Endodermal cell (in vitro differentiated cells): Measurements from ENCODE around the gene DDN. TPM values are rescaled to one million over a fixed set of nuclear protein-coding genes. Genes with fewer than 3 reads are reported as not detected.

ENCODE experiments used
- DNase-seq: peaks from one replicate; pipeline ENCODE4 v3.0.0-alpha.2; 2017
- H3K27ac ChIP-seq: 2 replicates; pipeline ENCODE4 v1.5.1; 2013; ENCODE audit warnings: mild to moderate bottlenecking, low read depth, low read length, moderate library complexity
- H3K27me3 ChIP-seq: 2 replicates; pipeline ENCODE4 v1.6.1; 2013; ENCODE audit warnings: mild to moderate bottlenecking, low read length, moderate library complexity; ENCODE audit not compliant: insufficient read depth, control insufficient read depth, poor library complexity, severe bottlenecking
- H3K36me3 ChIP-seq: 2 replicates; pipeline ENCODE4 v1.7.0; 2013; ENCODE audit warnings: mild to moderate bottlenecking, low read length, moderate library complexity; ENCODE audit not compliant: control insufficient read depth, insufficient read depth
- H3K4me1 ChIP-seq: one replicate; pipeline ENCODE4 v1.7.0; 2013; ENCODE audit warnings: low read length; ENCODE audit not compliant: control insufficient read depth, insufficient read depth
- H3K4me3 ChIP-seq: 2 replicates; pipeline ENCODE4 v1.5.1; 2013; ENCODE audit warnings: mild to moderate bottlenecking, low read length, moderate library complexity
- H3K9ac ChIP-seq: 2 replicates; pipeline ENCODE4 v1.6.1; 2013; ENCODE audit warnings: mild to moderate bottlenecking, low read length, moderate library complexity; ENCODE audit not compliant: poor library complexity, severe bottlenecking; ENCODE audit errors: extremely low read depth
- H3K9me3 ChIP-seq: 2 replicates; pipeline ENCODE4 v1.6.1; 2013; ENCODE audit warnings: mild to moderate bottlenecking, low read length, moderate library complexity; ENCODE audit not compliant: control insufficient read depth
- H3K27ac Mint-ChIP-seq: 2 replicates; pipeline ENCODE4 v1.8.0; 2020; ENCODE audit warnings: mixed read lengths
- H3K27me3 Mint-ChIP-seq: 2 replicates; pipeline ENCODE4 v1.8.0; 2021; ENCODE audit warnings: mild to moderate bottlenecking, mixed read lengths; ENCODE audit not compliant: insufficient read depth
- H3K36me3 Mint-ChIP-seq: 2 replicates; pipeline ENCODE4 v1.8.0; 2020; ENCODE audit warnings: low read depth, mixed read lengths
- H3K4me1 Mint-ChIP-seq: 2 replicates; pipeline ENCODE4 v1.8.0; 2020; ENCODE audit warnings: mixed read lengths
- H3K4me3 Mint-ChIP-seq: 2 replicates; pipeline ENCODE4 v1.8.0; 2020; ENCODE audit warnings: mild to moderate bottlenecking, moderate library complexity, mixed read lengths
- H3K9me3 Mint-ChIP-seq: 2 replicates; pipeline ENCODE4 v1.8.0; 2020; ENCODE audit warnings: mild to moderate bottlenecking, mixed read lengths
- CTCF ChIP-seq: fragments of 200-600 bp; sonication (generic); conservative IDR thresholded peaks from 2 replicates; pipeline ENCODE4 v1.5.0; 2021; ENCODE audit warnings: antibody characterized with exemption, mild to moderate bottlenecking
- WGBS, 2 experiments: methylation state at CpG; one replicate each; pipeline versions ENCODE4 v1.1.5 to v1.1.7; 2013; ENCODE audit warnings: missing lambda C conversion rate in 2 of 2, mixed read lengths in 1 of 2; ENCODE audit not compliant: insufficient coverage in 1 of 2, insufficient read length in 1 of 2; 5-methylcytosine and 5-hydroxymethylcytosine counted together
- total RNA-seq, 2 donors: library from RNA; stranded (reverse); fragmentation: NEBNext Ultra II Directional in 1 of 2; extraction: Animal tissue kit (Norgen Biotek cat#: 25700) in 1 of 2; gene quantifications; 2 replicates in 1 of 2; 3 replicates in 1 of 2; pipeline ENCODE4 v1.2.1, GENCODE V29; 2021

The DDN gene
- total RNA-seq, 2 donors from 2014 or later = 0.31 to 0.33 TPM

DNA sequence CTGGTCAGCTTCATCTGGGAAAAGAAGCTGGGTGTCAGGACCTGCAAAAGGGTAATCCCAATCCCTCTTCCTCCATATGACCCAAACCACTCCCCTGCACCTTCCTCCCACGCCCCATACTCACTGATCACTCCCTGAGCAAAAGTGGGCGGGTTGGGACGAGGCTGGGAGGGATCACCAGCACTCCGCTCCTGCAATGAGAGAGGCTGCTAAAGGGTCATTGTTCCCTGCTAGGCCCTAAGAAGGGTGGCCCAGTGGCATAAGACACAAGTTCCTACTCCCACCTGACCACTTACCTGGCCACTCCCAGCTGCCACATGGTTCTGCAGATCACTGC lies 35.1 kb upstream of the DDN start:
- no peaks in the 10 kb centered on the region for H3K9me3 Mint-ChIP-seq
- no peak overlapping the region for H3K27ac Mint-ChIP-seq
- no peaks in the 10 kb centered on the region for H3K4me1 Mint-ChIP-seq
- H3K27me3 ChIP-seq = no peaks in the 10 kb centered on the region
- peaks cover 79% of the 10 kb centered on the region for H3K36me3 Mint-ChIP-seq
- 96% methylated on average over 4 of the region's 4 CpGs; no CpG with 5 or more reads in 1 of the 2 experiments for WGBS, 2 experiments
- H3K4me3 ChIP-seq = no peak overlapping the region
- no peak overlapping the region for H3K4me3 Mint-ChIP-seq
- H3K27me3 Mint-ChIP-seq = no peaks in the 10 kb centered on the region
- H3K4me1 ChIP-seq = no peaks in the 10 kb centered on the region
- DNase-seq = no peak
- no peaks in the 10 kb centered on the region for H3K9me3 ChIP-seq
- no peak for TF ChIP-seq CTCF
- H3K27ac ChIP-seq = no peak overlapping the region
- no peak overlapping the region for H3K9ac ChIP-seq
- H3K36me3 ChIP-seq = peaks cover 88% of the 10 kb centered on the region

GRCh38 chr12:49033611-49034285 lies 34.6 kb upstream of the DDN start:
- Histone ChIP-seq H3K27me3 (no peaks in the 10 kb centered on the region), H3K9me3 (no peaks in the 10 kb centered on the region), H3K9ac (no peak overlapping the region), H3K27ac (no peak overlapping the region), H3K4me1 (no peaks in the 10 kb centered on the region), H3K4me3 (no peak overlapping the region), H3K36me3 (peaks cover 87% of the 10 kb centered on the region)
- Mint-ChIP-seq H3K4me3 (no peak overlapping the region), H3K27me3 (no peaks in the 10 kb centered on the region), H3K4me1 (no peaks in the 10 kb centered on the region), H3K36me3 (peaks cover 81% of the 10 kb centered on the region), H3K27ac (no peak overlapping the region), H3K9me3 (no peaks in the 10 kb centered on the region)
- no peak for DNase-seq
- 95 to 100% methylated on average over 7 to 12 of the region's 12 CpGs for WGBS, 2 experiments
- TF ChIP-seq CTCF = no peak

DNA sequence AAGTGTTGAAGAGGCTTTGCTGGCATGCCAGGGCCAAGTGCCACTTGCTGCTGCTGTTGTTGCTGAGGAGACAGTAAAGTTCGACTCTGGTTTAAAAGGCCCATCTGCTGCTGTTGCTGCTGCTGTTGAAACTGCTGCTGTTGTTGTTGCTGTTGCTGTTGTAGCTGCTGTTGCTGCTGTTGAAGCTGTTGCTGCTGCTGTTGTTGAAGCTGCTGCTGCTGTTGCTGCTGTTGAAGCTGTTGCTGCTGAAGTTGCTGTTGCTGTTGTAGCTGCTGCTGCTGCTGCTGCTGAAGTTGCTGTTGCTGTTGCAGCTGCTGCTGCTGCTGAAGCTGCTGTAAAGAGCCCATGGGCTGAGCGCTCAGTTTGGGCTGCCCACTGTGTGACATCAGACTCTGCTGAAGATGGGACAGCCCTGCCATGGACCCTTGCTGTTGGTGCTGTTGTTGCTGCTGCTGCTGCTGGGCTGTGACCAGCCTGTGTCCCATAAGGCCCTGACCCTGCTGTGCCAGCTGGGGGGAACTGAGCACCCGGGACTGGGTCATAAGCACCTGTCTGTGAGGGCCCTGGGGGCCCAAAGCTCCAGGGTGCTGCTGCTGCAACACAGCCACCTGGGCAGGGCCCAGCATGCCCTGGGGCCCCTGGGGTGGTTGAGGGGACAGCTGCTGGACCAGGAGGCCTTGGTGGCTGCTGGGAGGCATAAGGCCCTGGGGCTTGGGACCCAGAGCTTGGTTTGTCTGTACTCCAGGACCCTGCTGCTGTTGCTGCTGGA lies 33.7 kb upstream of the DDN start:
- H3K9me3 Mint-ChIP-seq = no peaks in the 10 kb centered on the region
- no peak overlapping the region for H3K27ac Mint-ChIP-seq
- no peak overlapping the region for H3K9ac ChIP-seq
- no peaks in the 10 kb centered on the region for H3K4me1 ChIP-seq
- peaks cover 87% of the 10 kb centered on the region for H3K36me3 ChIP-seq
- no peak overlapping the region for H3K27ac ChIP-seq
- no peaks in the 10 kb centered on the region for H3K4me1 Mint-ChIP-seq
- H3K4me3 Mint-ChIP-seq = no peak overlapping the region
- H3K36me3 Mint-ChIP-seq = peaks cover 81% of the 10 kb centered on the region
- 91 to 100% methylated on average over 3 of the region's 3 CpGs for WGBS, 2 experiments
- H3K27me3 Mint-ChIP-seq = no peaks in the 10 kb centered on the region
- no peaks in the 10 kb centered on the region for H3K9me3 ChIP-seq
- H3K4me3 ChIP-seq = no peak overlapping the region
- H3K27me3 ChIP-seq = no peaks in the 10 kb centered on the region
- TF ChIP-seq CTCF = no peak
- DNase-seq = no peak
